Hepatocyte (in vitro differentiated cells): Measurements from ENCODE around the gene DAND5. TPM values are rescaled to one million over a fixed set of nuclear protein-coding genes. Genes with fewer than 3 reads are reported as not detected.
A peak's percentile ranks its signal among the peaks of the same experiment; 100 is the strongest.

Experiments used
- DNase-seq: peaks from one replicate; pipeline ENCODE4 v3.0.0-alpha.2; 2016; ENCODE audit warnings: low spot score
- H2AFZ ChIP-seq: fragments of 200-600 bp; sonication (generic); 2 replicates; pipeline ENCODE4 v1.6.0; 2016; ENCODE audit warnings: antibody characterized with exemption, mild to moderate bottlenecking
- H3K27ac ChIP-seq: fragments of 200-600 bp; sonication (generic); 2 replicates; pipeline ENCODE4 v1.5.1; 2016; ENCODE audit warnings: mild to moderate bottlenecking
- H3K27me3 ChIP-seq: fragments of 200-600 bp; sonication (generic); 2 replicates; pipeline ENCODE4 v1.6.1; 2016
- H3K36me3 ChIP-seq: fragments of 200-600 bp; sonication (generic); replicated peaks from 2 replicates; pipeline ENCODE4 v1.5.1; 2016; ENCODE audit warnings: low read depth; ENCODE audit not compliant: insufficient read depth
- H3K4me1 ChIP-seq: fragments of 200-600 bp; sonication (generic); 2 replicates; pipeline ENCODE4 v1.5.1; 2016; ENCODE audit warnings: mild to moderate bottlenecking, moderate library complexity; ENCODE audit not compliant: insufficient read depth
- H3K4me2 ChIP-seq: fragments of 200-600 bp; sonication (generic); 2 replicates; pipeline ENCODE4 v1.6.0; 2016
- H3K4me3 ChIP-seq: fragments of 200-600 bp; sonication (generic); 2 replicates; pipeline ENCODE4 v1.5.1; 2016; ENCODE audit warnings: mild to moderate bottlenecking
- H3K79me2 ChIP-seq: fragments of 200-600 bp; sonication (generic); 2 replicates; pipeline ENCODE4 v1.6.0; 2017; ENCODE audit warnings: mild to moderate bottlenecking
- H3K9me2 ChIP-seq: fragments of 200-600 bp; sonication (generic); replicated peaks from 2 replicates; pipeline ENCODE4 v1.6.0; 2017; ENCODE audit warnings: mild to moderate bottlenecking; ENCODE audit not compliant: insufficient read depth
- H3K9me3 ChIP-seq: fragments of 200-600 bp; sonication (generic); 2 replicates; pipeline ENCODE4 v1.5.1; 2016; ENCODE audit warnings: low read depth, mild to moderate bottlenecking
- H4K20me1 ChIP-seq: fragments of 200-600 bp; sonication (generic); 2 replicates; pipeline ENCODE4 v1.6.0; 2016; ENCODE audit warnings: mild to moderate bottlenecking; ENCODE audit not compliant: insufficient read depth, poor library complexity, severe bottlenecking
- EZH2 ChIP-seq: fragments of 200-600 bp; sonication (generic); IDR thresholded peaks from 2 replicates; pipeline ENCODE4 v1.6.1; 2016; ENCODE audit warnings: antibody characterized with exemption, mild to moderate bottlenecking, borderline replicate concordance
- EZH2phosphoT487 ChIP-seq: fragments of 200-600 bp; sonication (generic); IDR thresholded peaks from one replicate; pipeline ENCODE4 v1.6.1; 2018; ENCODE audit warnings: antibody characterized with exemption, mild to moderate bottlenecking, low read depth, moderate library complexity; ENCODE audit not compliant: unreplicated experiment, severe bottlenecking
- WGBS: methylation state at CpG from one replicate; pipeline ENCODE4 v1.1.6; 2016; ENCODE audit warnings: low lambda C conversion rate; ENCODE audit errors: missing lambda C conversion rate; 5-methylcytosine and 5-hydroxymethylcytosine counted together
- polyA plus RNA-seq: library from polyadenylated mRNA; unstranded; fragments of >200 nt; fragmentation: Nextera tagmentation; extraction: Ambion mirVana; gene quantifications from 2 replicates; pipeline ENCODE4 v1.2.1, GENCODE V29; 2016
- total RNA-seq: library from RNA; depleted of rRNA; stranded (reverse); fragments of >200 nt; gene quantifications from 2 replicates; pipeline ENCODE4 v1.2.3, GENCODE V29; 2014
- TF ChIP-seq, protein P1 (sequence below): fragments of 200-600 bp; sonication (generic); IDR thresholded peaks from 2 replicates; pipeline ENCODE4 v1.5.1; 2016; ENCODE audit warnings: antibody characterized with exemption, mild to moderate bottlenecking; ENCODE audit not compliant: poor library complexity

The DAND5 gene
- total and polyA plus RNA-seq, 2 experiments from 2014 or later: 0.17 TPM; not detected in 1

GRCh38 chr19:13012390-13012689 is 43.0 kb downstream of the DAND5 start:
- peaks cover 86% of the 10 kb centered on the region for H4K20me1 ChIP-seq
- no peaks in the 10 kb centered on the region for H3K9me2 ChIP-seq
- peaks cover 97% of the 10 kb centered on the region for H3K27me3 ChIP-seq
- no peak for DNase-seq
- no peak overlapping the region for H3K4me3 ChIP-seq
- no peaks in the 10 kb centered on the region for H3K9me3 ChIP-seq
- H2AFZ ChIP-seq: peak overlapping the region; percentile 29
- TF ChIP-seq EZH2: no peak
- TF ChIP-seq EZH2phosphoT487: no peak
- TF ChIP-seq, protein P1, sequence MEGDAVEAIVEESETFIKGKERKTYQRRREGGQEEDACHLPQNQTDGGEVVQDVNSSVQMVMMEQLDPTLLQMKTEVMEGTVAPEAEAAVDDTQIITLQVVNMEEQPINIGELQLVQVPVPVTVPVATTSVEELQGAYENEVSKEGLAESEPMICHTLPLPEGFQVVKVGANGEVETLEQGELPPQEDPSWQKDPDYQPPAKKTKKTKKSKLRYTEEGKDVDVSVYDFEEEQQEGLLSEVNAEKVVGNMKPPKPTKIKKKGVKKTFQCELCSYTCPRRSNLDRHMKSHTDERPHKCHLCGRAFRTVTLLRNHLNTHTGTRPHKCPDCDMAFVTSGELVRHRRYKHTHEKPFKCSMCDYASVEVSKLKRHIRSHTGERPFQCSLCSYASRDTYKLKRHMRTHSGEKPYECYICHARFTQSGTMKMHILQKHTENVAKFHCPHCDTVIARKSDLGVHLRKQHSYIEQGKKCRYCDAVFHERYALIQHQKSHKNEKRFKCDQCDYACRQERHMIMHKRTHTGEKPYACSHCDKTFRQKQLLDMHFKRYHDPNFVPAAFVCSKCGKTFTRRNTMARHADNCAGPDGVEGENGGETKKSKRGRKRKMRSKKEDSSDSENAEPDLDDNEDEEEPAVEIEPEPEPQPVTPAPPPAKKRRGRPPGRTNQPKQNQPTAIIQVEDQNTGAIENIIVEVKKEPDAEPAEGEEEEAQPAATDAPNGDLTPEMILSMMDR: no peak
- peak overlapping the region; percentile 74 for H3K4me2 ChIP-seq
- H3K36me3 ChIP-seq: no peaks in the 10 kb centered on the region
- peaks cover 30% of the 10 kb centered on the region for H3K4me1 ChIP-seq
- WGBS: 14% methylated on average over 22 of the region's 23 CpGs
- peaks cover 40% of the 10 kb centered on the region for H3K79me2 ChIP-seq
- H3K27ac ChIP-seq: no peak overlapping the region

- Histone ChIP-seq H3K4me1 (peaks cover 36% of the 10 kb centered on the region), H2AFZ (peak overlapping the region; percentile 29), H3K4me3 (no peak overlapping the region), H3K4me2 (peak overlapping the region; percentile 74), H3K79me2 (peaks cover 40% of the 10 kb centered on the region), H3K27me3 (peaks cover 100% of the 10 kb centered on the region), H4K20me1 (peaks cover 84% of the 10 kb centered on the region), H3K27ac (no peak overlapping the region), H3K9me3 (no peaks in the 10 kb centered on the region), H3K36me3 (no peaks in the 10 kb centered on the region), H3K9me2 (no peaks in the 10 kb centered on the region)
- WGBS: 18% methylated on average over 48 of the region's 52 CpGs
- TF ChIP-seq EZH2phosphoT487 (peak; percentile 30), EZH2 (peak; percentile 90)
- TF ChIP-seq, protein P1: no peak
- peak; percentile 63 for DNase-seq
These were observed 43.6 kb downstream of the DAND5 start for GRCh38 chr19:13012690-13013608.

DNA sequence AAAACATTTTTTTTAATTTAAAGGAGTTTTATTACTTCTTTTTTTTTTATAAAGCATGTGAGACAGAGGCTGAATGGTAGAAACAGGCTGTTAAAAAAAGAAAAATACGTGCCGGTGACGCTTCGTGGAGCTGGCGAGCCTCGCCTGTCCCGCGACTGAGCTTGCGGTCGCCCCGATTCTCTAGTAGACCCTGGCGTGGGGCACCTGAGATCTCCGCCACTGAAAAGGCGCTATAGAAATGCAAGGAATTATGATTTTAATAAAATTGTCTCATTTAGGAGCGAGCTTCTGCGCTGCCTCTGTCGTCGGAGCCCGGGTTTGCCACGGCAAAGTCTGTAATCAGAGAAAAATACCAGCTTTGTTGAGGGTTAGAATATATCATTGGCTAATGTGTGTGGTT is 44.3 kb downstream of the DAND5 start:
- Histone ChIP-seq H2AFZ (peak overlapping the region; percentile 43), H3K79me2 (peaks cover 40% of the 10 kb centered on the region), H4K20me1 (peaks cover 83% of the 10 kb centered on the region), H3K36me3 (no peaks in the 10 kb centered on the region), H3K4me2 (peak overlapping the region; percentile 74), H3K4me3 (no peak overlapping the region), H3K4me1 (peaks cover 43% of the 10 kb centered on the region), H3K9me2 (no peaks in the 10 kb centered on the region), H3K27me3 (peaks cover 100% of the 10 kb centered on the region), H3K9me3 (no peaks in the 10 kb centered on the region), H3K27ac (no peak overlapping the region)
- WGBS: 26% methylated on average over 20 of the region's 20 CpGs
- TF ChIP-seq, protein P1: no peak
- TF ChIP-seq EZH2 (peak; percentile 93), EZH2phosphoT487 (no peak)
- DNase-seq: no peak
